Epithelial cell of esophagus (primary cell): ENCODE data around the gene SORBS1.

Source experiments
- DNase-seq: peaks from one replicate; pipeline ENCODE4 v3.0.0; 2010; ENCODE audit warnings: low read depth
- H3K4me3 ChIP-seq: 2 replicates; pipeline ENCODE4 v1.5.1; 2011; ENCODE audit warnings: mild to moderate bottlenecking, low read length, control low read depth
- TF ChIP-seq, protein P1 (sequence below): IDR thresholded peaks from 2 replicates; pipeline ENCODE4 v1.5.1; 2011; ENCODE audit warnings: low read depth, mild to moderate bottlenecking, low read length, control low read depth, inconsistent platforms; ENCODE audit not compliant: insufficient read depth; ENCODE audit errors: missing control alignments

The SORBS1 gene

DNA sequence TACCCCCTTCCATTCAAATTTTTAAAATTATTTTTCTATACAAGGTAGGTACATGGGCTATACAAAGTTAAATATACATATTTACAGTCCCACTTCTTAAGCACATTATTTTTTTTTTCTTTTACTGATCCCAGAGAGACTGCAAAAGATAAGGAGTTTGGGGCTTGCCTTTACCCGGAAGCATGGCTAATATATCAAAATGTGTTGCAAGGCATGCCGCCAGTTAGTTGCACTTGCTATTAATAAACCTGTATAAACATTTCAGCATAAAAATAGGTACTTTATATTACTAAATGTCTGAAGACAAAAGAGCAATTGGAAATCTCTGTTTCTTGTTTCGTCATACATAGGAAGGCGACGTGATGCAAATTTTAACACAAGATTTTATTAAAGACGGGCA is 248.9 kb downstream of the SORBS1 start:
- TF ChIP-seq, protein P1, sequence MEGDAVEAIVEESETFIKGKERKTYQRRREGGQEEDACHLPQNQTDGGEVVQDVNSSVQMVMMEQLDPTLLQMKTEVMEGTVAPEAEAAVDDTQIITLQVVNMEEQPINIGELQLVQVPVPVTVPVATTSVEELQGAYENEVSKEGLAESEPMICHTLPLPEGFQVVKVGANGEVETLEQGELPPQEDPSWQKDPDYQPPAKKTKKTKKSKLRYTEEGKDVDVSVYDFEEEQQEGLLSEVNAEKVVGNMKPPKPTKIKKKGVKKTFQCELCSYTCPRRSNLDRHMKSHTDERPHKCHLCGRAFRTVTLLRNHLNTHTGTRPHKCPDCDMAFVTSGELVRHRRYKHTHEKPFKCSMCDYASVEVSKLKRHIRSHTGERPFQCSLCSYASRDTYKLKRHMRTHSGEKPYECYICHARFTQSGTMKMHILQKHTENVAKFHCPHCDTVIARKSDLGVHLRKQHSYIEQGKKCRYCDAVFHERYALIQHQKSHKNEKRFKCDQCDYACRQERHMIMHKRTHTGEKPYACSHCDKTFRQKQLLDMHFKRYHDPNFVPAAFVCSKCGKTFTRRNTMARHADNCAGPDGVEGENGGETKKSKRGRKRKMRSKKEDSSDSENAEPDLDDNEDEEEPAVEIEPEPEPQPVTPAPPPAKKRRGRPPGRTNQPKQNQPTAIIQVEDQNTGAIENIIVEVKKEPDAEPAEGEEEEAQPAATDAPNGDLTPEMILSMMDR: no peak
- DNase-seq: no peak
- H3K4me3 ChIP-seq: no peak overlapping the region

DNA sequence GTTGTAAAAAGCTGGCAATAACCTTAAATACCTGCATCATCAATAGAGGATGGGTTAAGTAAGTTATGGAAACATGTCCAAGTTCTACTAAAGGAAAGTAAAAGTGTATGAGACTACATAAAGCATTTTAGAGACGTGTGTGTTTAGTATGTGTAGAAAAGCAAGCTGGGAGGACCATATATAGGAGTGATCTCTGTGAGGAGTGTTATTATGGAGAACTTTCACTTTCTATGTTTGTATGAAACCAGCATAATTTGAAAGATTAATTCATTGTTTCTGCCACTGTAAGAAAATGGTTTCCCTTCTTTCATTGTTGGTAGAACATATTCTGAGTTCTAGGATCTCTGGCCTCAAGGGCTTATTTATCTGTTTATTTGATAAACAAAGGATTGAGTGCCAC is 251.2 kb downstream of the SORBS1 start:
- H3K4me3 ChIP-seq: no peak overlapping the region
- TF ChIP-seq, protein P1: no peak
- DNase-seq: no peak

DNA sequence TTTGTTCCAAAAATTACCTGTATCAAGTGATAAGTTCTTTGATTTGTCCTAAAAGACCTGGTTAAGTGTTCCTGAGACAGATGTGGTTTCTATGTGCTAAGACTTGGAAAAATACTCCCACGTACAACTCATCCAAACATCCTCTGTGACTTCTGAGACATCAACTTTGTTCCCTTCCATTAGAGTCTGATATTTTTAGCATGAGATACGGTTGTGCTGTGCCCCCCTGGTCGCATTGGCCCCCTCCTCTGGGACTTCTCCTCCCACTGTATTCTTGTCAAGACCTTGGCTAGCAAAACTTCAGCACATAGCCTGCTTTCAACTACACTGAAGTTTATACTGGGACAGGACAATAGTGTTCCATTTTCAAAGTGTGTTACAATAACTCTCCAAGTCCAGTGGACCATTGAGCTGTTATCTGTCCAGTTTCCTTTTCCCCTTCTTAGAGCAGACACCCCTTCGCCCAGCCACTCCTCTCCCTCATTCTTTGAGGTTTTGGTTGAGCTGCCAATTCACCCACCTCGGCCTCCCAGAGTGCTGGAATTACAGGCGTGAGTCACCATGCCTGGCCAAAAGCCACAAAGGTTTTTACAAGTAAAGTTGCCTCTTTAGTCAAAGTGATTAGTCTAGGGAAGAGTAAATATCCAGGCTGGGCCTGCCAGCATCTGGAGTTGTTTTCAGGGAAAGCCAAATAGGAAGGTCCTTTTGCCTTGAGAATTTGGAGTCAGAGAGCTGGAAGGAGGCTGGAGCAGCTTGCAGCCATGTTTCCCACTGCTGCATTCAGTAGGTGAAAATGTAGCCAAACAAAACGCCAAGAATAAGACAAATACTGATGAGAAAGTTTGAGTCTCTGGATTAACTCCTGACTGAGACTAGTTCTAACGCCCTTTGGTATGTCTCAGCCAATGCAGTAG is 252.5 kb downstream of the SORBS1 start:
- TF ChIP-seq, protein P1: no peak
- H3K4me3 ChIP-seq: no peak overlapping the region
- DNase-seq: peak; percentile 92

DNA sequence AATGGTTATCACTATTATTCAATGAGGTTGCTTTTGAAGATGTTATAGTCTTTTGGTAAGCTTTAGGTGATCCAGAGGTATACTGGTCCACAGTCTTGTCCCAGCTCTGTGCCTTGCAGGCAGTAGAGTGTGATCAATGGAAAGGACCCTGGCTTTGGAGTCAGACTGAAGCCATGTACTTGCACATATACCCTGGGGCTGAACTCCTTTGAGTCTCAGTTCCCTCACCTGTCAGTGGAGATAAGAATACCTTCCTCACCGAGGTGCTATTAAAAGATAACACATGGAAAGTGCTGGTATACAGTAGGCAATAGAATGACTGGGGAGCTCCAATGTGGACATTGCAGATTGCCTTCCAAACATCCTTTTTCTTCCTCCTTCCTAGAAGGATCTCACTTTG is 254.3 kb downstream of the SORBS1 start:
- TF ChIP-seq, protein P1: no peak

DNA sequence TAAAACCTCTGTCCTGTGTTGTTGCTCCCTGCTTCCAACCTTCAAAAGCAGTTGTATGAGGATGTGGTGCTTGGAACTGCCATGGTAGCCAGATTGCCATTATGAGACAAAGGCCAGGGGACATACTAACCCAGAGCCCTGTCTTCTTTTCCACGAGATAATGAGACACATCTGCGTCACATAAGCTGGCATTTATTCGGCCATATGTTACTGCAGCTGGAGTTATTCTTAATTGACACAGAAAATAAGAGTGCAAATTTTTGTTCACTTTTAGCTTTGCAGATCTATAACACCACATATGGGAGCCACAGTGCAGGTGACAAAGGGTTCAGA is 254.9 kb downstream of the SORBS1 start:
- TF ChIP-seq, protein P1: no peak
- no peak for DNase-seq
- no peak overlapping the region for H3K4me3 ChIP-seq

More for the DNA sequence above, 254.3 kb downstream of the SORBS1 start:
- no peak overlapping the region for H3K4me3 ChIP-seq
- no peak for DNase-seq

DNA sequence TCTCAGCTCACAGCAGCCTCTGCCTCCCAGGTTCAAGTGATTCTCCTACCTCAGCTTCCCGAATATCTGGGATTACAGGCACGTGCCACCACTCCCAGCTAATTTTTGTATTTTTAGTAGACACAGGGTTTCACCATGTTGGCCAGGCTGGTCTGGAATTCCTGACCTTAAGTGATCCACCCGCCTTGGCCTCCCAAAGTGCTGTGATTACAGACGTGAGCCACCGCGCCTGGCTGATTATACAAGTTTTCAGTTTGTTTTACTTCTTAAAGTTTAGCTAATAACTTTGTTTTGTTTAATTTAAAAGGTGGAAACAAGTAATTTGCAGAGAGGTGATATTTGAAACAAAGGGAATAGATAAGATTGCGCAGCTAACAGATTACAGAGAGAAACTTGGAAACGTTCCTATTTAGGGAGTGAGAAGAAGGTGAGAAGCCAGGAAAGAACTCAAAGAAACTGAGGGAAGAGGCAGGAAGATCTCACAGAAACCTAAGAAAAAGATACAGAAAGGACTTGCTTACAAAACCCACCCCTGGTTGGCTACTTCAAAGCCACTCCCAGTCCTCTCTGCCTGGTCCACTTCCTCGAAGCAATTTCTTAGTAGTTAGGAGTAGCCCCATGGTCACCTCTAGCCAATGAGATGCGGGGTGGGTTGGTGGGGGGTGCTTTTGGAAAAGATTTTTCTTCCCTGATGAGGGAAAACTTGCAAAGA is 255.4 kb downstream of the SORBS1 start:
- no peak overlapping the region for H3K4me3 ChIP-seq
- no peak for DNase-seq
- TF ChIP-seq, protein P1: no peak
